SK-N-DZ (cell line): ENCODE data around the gene SLC35F6.
"Not testable (repeated sequence)": the region's sequence is repeated elsewhere in the genome, so short reads cannot be mapped to it uniquely, and the experiment has no call there.

Experiments used
- DNase-seq: peaks from one replicate; pipeline ENCODE4 v3.0.0-alpha.2; 2015; ENCODE audit warnings: low spot score

SLC35F6 gene

GRCh38 chr2:26756337-26756736, 7.7 kb upstream of the SLC35F6 start:
- DNase-seq: no peak

- DNase-seq: no peak
Observed at GRCh38 chr2:26757873-26758789, 6.0 kb upstream of the SLC35F6 start.

- no peak for DNase-seq
Observed at GRCh38 chr2:26758790-26759321, 5.2 kb upstream of the SLC35F6 start.

GRCh38 chr2:26759845-26760244, 4.2 kb upstream of the SLC35F6 start:
- no peak for DNase-seq

GRCh38 chr2:26760991-26761390, 3.1 kb upstream of the SLC35F6 start:
- not testable (repeated sequence) for DNase-seq

GRCh38 chr2:26763019-26763418, 1.1 kb upstream of the SLC35F6 start:
- no peak for DNase-seq

- no peak for DNase-seq
Observed at GRCh38 chr2:26764906-26765305, 822 bp downstream of the SLC35F6 start.

GRCh38 chr2:26765475-26766200, 1.6 kb downstream of the SLC35F6 start:
- DNase-seq: no peak

- no peak for DNase-seq
Observed at GRCh38 chr2:26767129-26767528, 3.0 kb downstream of the SLC35F6 start.

- no peak for DNase-seq
Observed at GRCh38 chr2:26767894-26768487, 3.9 kb downstream of the SLC35F6 start.

- no peak for DNase-seq
Observed at GRCh38 chr2:26768759-26769088, 4.6 kb downstream of the SLC35F6 start.

GRCh38 chr2:26769089-26769761, 5.1 kb downstream of the SLC35F6 start:
- no peak for DNase-seq

GRCh38 chr2:26770986-26771586, 7.0 kb downstream of the SLC35F6 start:
- DNase-seq: no peak

- DNase-seq: no peak
Observed at GRCh38 chr2:26772064-26773001, 8.2 kb downstream of the SLC35F6 start.

- no peak for DNase-seq
Observed at GRCh38 chr2:26776195-26776800, 12.2 kb downstream of the SLC35F6 start.

GRCh38 chr2:26778098-26778497, 14.0 kb downstream of the SLC35F6 start:
- DNase-seq: no peak

- DNase-seq: no peak
Observed at GRCh38 chr2:26778507-26778906, 14.4 kb downstream of the SLC35F6 start.

GRCh38 chr2:26780203-26780760, 16.2 kb downstream of the SLC35F6 start:
- DNase-seq: no peak
